Coronary artery (tissue), 2 donors: ENCODE measurements around the gene MRPS6.
A peak's percentile ranks its signal among the peaks of the same experiment; 100 is the strongest.

ENCODE experiments used
- DNase-seq: peaks from one replicate; pipeline ENCODE4 v3.0.0-alpha.2; 2017; ENCODE audit warnings: low spot score
- H3K27ac ChIP-seq, 2 donors: fragments of 200-600 bp; sonication (generic); one replicate each; pipeline ENCODE4 v1.5.1; 2016 to 2019
- H3K4me3 ChIP-seq: fragments of 200-600 bp; sonication (generic); 2 replicates; pipeline ENCODE4 v1.5.1; 2016; ENCODE audit warnings: mild to moderate bottlenecking, moderate library complexity
- TF ChIP-seq, protein P1 (sequence below): fragments of 200-600 bp; sonication (generic); IDR thresholded peaks from one replicate; pipeline ENCODE4 v1.5.1; 2019; ENCODE audit warnings: antibody characterized with exemption

The MRPS6 gene

GRCh38 chr21:34086887-34087306, 13.5 kb downstream of the MRPS6 start:
- no peak overlapping the region for H3K27ac ChIP-seq
- TF ChIP-seq, protein P1, sequence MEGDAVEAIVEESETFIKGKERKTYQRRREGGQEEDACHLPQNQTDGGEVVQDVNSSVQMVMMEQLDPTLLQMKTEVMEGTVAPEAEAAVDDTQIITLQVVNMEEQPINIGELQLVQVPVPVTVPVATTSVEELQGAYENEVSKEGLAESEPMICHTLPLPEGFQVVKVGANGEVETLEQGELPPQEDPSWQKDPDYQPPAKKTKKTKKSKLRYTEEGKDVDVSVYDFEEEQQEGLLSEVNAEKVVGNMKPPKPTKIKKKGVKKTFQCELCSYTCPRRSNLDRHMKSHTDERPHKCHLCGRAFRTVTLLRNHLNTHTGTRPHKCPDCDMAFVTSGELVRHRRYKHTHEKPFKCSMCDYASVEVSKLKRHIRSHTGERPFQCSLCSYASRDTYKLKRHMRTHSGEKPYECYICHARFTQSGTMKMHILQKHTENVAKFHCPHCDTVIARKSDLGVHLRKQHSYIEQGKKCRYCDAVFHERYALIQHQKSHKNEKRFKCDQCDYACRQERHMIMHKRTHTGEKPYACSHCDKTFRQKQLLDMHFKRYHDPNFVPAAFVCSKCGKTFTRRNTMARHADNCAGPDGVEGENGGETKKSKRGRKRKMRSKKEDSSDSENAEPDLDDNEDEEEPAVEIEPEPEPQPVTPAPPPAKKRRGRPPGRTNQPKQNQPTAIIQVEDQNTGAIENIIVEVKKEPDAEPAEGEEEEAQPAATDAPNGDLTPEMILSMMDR: no peak
- no peak for DNase-seq
- H3K4me3 ChIP-seq: no peak overlapping the region

- TF ChIP-seq, protein P1: no peak
- DNase-seq: no peak
- Histone ChIP-seq H3K27ac (no peak overlapping the region), H3K4me3 (no peak overlapping the region)
Observed at GRCh38 chr21:34088752-34089151, 15.4 kb downstream of the MRPS6 start.

- TF ChIP-seq, protein P1: no peak
- no peak overlapping the region for H3K4me3 ChIP-seq
- no peak overlapping the region for H3K27ac ChIP-seq
- no peak for DNase-seq
Observed at GRCh38 chr21:34091032-34091431, 17.7 kb downstream of the MRPS6 start.

DNA sequence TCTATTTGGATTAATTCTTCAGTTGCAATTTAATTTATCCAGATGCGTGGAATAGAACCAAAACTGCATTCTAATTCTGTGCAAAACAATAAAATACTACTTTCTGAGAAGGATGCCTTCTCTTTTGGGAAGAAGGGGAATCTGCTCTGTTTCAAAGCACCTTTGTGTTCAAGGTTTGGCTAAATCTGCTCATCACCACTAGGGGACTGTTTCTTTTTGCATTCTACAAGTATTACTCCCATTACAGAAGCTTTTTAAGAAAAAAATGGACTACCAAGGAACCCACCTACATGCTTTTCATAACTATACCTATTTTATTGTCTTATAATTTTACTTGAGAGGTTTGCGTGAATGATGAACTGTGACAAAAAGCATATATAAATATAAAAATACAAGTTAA, 18.2 kb downstream of the MRPS6 start:
- TF ChIP-seq, protein P1: no peak
- DNase-seq: no peak
- Histone ChIP-seq H3K4me3 (no peak overlapping the region), H3K27ac (no peak overlapping the region)

GRCh38 chr21:34092262-34092921, 19.0 kb downstream of the MRPS6 start:
- DNase-seq: no peak
- TF ChIP-seq, protein P1: no peak
- Histone ChIP-seq H3K4me3 (no peak overlapping the region), H3K27ac (peak overlapping the region in 1 of 2 donors; percentile 6)

- H3K27ac ChIP-seq: no peak overlapping the region
- TF ChIP-seq, protein P1: no peak
- DNase-seq: no peak
- H3K4me3 ChIP-seq: no peak overlapping the region
Observed at GRCh38 chr21:34093083-34093482, 19.7 kb downstream of the MRPS6 start.

DNA sequence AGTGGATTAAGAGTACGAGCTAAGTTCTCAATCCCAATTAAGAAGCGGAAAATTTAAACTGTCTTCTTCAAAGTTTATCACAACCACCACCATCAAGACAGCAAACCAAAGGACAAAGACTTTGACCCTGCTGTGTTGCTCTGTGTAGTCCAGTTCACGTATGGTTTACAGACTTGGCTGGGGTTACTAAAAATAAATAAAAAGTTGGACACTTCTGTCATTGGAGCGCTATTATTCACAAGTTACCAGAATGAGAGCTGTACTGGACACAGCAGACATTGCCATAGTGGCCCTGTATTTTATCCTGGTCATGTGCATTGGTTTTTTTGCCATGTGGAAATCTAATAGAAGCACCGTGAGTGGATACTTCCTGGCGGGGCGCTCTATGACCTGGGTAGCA, 21.6 kb downstream of the MRPS6 start:
- TF ChIP-seq, protein P1: no peak
- no peak overlapping the region for H3K4me3 ChIP-seq
- no peak overlapping the region for H3K27ac ChIP-seq
- DNase-seq: no peak
